Transverse colon (tissue), 4 donors: ENCODE measurements around the gene MED12L. TPM values are rescaled to one million over a fixed set of nuclear protein-coding genes. Genes with fewer than 3 reads are reported as not detected.

Experiments
- DNase-seq: peaks from one replicate; pipeline ENCODE4 v3.0.0-alpha.2; 2019
- H3K27ac ChIP-seq, 4 donors: fragments of 200-600 bp; sonication (generic); 2 replicates each; pipeline ENCODE4 v1.5.1; 2016 to 2018; ENCODE audit warnings: inconsistent platforms in 4 of 4
- H3K27me3 ChIP-seq: fragments of 200-600 bp; sonication (generic); 2 replicates; pipeline ENCODE4 v1.5.1; 2017; ENCODE audit warnings: inconsistent platforms
- H3K36me3 ChIP-seq, 4 donors: fragments of 200-600 bp; sonication (generic); 2 replicates each; pipeline ENCODE4 v1.5.1; 2017 to 2019; ENCODE audit warnings: inconsistent platforms in 4 of 4
- H3K4me1 ChIP-seq, 4 donors: fragments of 200-600 bp; sonication (generic); 2 replicates each; pipeline ENCODE4 v1.5.1; 2017 to 2020; ENCODE audit warnings: inconsistent platforms in 4 of 4
- H3K4me3 ChIP-seq, 4 donors: fragments of 200-600 bp; sonication (generic); 1 replicate in 1 of 4; 2 replicates in 3 of 4; pipeline versions ENCODE4 v1.5.1 to v1.6.1; 2017 to 2019; ENCODE audit warnings: inconsistent platforms in 4 of 4
- H3K9me3 ChIP-seq, 2 donors: fragments of 200-600 bp; sonication (generic); 2 replicates each; pipeline ENCODE4 v1.5.1; 2017 to 2019; ENCODE audit warnings: inconsistent platforms in 2 of 2
- EP300 ChIP-seq: sonication (generic); formaldehyde crosslinking; IDR thresholded peaks from one replicate; pipeline ENCODE4 v1.6.1; 2017; ENCODE audit warnings: antibody characterized with exemption, low read depth
- POLR2A ChIP-seq: fragments of 450-650 bp; IDR thresholded peaks from one replicate; pipeline ENCODE4 v1.6.1; 2016; ENCODE audit warnings: antibody characterized with exemption, mild to moderate bottlenecking, moderate library complexity
- POLR2AphosphoS5 ChIP-seq, 3 donors: sonication (generic); formaldehyde crosslinking; IDR thresholded peaks; one replicate each; pipeline ENCODE4 v1.6.1; 2016; ENCODE audit warnings: antibody characterized with exemption in 3 of 3
- WGBS, 2 donors: methylation state at CpG; one replicate each; pipeline ENCODE4 v1.1.5; 2018; ENCODE audit warnings: low coverage in 1 of 2; 5-methylcytosine and 5-hydroxymethylcytosine counted together
- in situ Hi-C, 4 donors: fragments of 200-750 bp; cut with MboI; loops; one replicate each; pipeline versions ENCODE4 v1.15.0 to v1.15.1; 2017; ENCODE audit warnings: low sequenced_read_pairs in 3 of 4, low pct_ligation_motif_present in 1 of 4, low pct_unique_long_range_greater_than_20kb in 1 of 4
- intact Hi-C: fragments of 100-400 bp; cut with DNase I; formaldehyde crosslinking; loops from one replicate; pipeline ENCODE4 v1.15.1; 2023; ENCODE audit warnings: low total_unique reads
- total RNA-seq, 4 donors: library from RNA; depleted of rRNA; stranded (reverse); fragments of >200 nt; gene quantifications; one replicate each; pipeline ENCODE4 v1.1.0, GENCODE V29; 2016
- TF ChIP-seq, protein P1 (sequence below), 5 experiments: fragments of 200-600 bp in 3 of 5; fragments of 450-650 bp in 2 of 5; sonication (generic) in 3 of 5; IDR thresholded peaks; 1 replicate in 2 of 5; 2 replicates in 3 of 5; pipeline ENCODE4 v1.5.1; 2016 to 2017; ENCODE audit warnings: antibody characterized with exemption in 5 of 5, inconsistent platforms in 3 of 5, mild to moderate bottlenecking in 2 of 5, moderate library complexity in 1 of 5

MED12L gene
- total RNA-seq, 4 donors from 2014 or later: under 0.01 to 8.6 (median 0.64) TPM

DNA sequence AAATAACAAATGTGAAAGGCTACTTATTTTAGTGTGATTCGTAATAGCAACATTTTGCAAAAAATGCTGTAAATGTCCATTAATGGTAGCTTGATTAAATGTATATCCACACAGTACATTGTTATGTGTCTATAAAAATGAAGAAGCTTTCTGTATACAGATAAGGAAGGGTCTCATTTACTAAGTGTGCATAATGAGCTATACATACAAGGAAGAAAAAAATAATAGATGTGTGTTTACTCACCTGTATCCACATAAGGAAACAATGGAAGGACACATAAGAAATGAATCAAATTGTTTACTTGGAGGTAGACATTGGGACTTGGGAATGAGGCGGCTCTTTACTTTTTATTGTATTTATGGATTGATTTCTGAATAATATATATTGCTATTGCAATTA is 34.9 kb downstream of the MED12L start:
- intact Hi-C loops: no loop called here
- Histone ChIP-seq H3K9me3 (no peaks in the 10 kb centered on the region), H3K4me1 (no peaks in the 10 kb centered on the region), H3K4me3 (no peak overlapping the region), H3K36me3 (no peaks in the 10 kb centered on the region), H3K27ac (no peak overlapping the region), H3K27me3 (no peaks in the 10 kb centered on the region)
- 63 to 86% methylated on average over 2 of the region's 2 CpGs for WGBS, 2 donors
- DNase-seq: no peak
- in situ Hi-C loops: no loop called here
- TF ChIP-seq POLR2A (no peak), POLR2AphosphoS5 (IDR thresholded peaks at IDR 0.05) (no peak), EP300 (no peak)
- TF ChIP-seq, protein P1, sequence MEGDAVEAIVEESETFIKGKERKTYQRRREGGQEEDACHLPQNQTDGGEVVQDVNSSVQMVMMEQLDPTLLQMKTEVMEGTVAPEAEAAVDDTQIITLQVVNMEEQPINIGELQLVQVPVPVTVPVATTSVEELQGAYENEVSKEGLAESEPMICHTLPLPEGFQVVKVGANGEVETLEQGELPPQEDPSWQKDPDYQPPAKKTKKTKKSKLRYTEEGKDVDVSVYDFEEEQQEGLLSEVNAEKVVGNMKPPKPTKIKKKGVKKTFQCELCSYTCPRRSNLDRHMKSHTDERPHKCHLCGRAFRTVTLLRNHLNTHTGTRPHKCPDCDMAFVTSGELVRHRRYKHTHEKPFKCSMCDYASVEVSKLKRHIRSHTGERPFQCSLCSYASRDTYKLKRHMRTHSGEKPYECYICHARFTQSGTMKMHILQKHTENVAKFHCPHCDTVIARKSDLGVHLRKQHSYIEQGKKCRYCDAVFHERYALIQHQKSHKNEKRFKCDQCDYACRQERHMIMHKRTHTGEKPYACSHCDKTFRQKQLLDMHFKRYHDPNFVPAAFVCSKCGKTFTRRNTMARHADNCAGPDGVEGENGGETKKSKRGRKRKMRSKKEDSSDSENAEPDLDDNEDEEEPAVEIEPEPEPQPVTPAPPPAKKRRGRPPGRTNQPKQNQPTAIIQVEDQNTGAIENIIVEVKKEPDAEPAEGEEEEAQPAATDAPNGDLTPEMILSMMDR (IDR thresholded peaks at IDR 0.05): no peak

DNA sequence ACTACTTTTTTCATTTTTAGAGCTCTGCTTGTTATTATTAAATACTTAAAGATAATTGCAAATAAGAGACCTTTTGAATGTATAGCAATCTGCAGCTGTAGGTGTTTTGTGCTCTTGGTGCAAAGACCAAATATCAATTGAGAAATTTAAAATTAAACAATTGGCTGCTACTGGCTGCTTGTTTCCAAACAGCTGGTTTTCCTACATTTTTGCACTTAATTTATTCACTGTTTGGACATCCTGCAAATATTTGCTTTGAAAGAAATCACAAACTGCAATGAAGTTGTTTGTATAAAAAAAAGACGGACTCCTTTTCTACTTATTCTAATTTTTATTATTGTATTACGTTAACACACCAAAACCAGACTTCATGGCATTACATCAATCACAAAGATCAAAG is 35.6 kb downstream of the MED12L start:
- in situ Hi-C loops: no loop called here
- Histone ChIP-seq H3K36me3 (no peaks in the 10 kb centered on the region), H3K27me3 (no peaks in the 10 kb centered on the region), H3K4me3 (no peak overlapping the region), H3K9me3 (no peaks in the 10 kb centered on the region), H3K27ac (no peak overlapping the region), H3K4me1 (no peaks in the 10 kb centered on the region)
- WGBS, 2 donors: 64 to 86% methylated on average over 2 of the region's 2 CpGs
- TF ChIP-seq EP300 (no peak), POLR2AphosphoS5 (IDR thresholded peaks at IDR 0.05) (no peak), POLR2A (no peak)
- TF ChIP-seq, protein P1 (IDR thresholded peaks at IDR 0.05): no peak
- intact Hi-C loops: no loop called here
- DNase-seq: no peak

GRCh38 chr3:151123827-151124226 is 38.4 kb downstream of the MED12L start:
- Histone ChIP-seq H3K9me3 (no peaks in the 10 kb centered on the region), H3K27me3 (no peaks in the 10 kb centered on the region), H3K36me3 (no peaks in the 10 kb centered on the region), H3K4me1 (no peaks in the 10 kb centered on the region), H3K4me3 (no peak overlapping the region), H3K27ac (no peak overlapping the region)
- intact Hi-C loops (no loop called here), in situ Hi-C loops (no loop called here)
- no peak for TF ChIP-seq POLR2A
- TF ChIP-seq POLR2AphosphoS5 (IDR thresholded peaks at IDR 0.05): no peak
- TF ChIP-seq, protein P1 (IDR thresholded peaks at IDR 0.05): no peak
- TF ChIP-seq EP300: no peak
- no peak for DNase-seq

DNA sequence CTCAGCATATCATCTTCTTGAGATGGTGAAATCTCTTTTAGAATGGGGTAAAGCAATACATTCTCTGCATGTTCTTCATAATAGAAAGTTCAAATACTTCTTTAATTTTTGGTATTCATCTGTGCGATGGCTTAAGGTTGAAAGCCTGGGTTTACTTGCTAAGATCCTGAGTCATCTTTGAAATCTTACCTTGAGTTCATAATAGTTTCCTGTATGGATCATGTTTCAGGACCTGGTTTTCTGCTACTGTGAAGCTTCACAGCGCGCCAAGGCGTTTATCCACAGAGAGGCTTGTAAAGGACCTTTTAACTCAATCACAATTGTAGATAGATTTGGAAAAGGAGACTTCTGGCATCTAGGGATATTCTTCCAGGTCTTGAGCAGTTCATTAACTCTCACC is 39.0 kb downstream of the MED12L start:
- in situ Hi-C loops: no loop called here
- H3K4me1 ChIP-seq: no peaks in the 10 kb centered on the region
- intact Hi-C loops: no loop called here
- TF ChIP-seq POLR2AphosphoS5 (IDR thresholded peaks at IDR 0.05): no peak
- TF ChIP-seq POLR2A: no peak
- TF ChIP-seq, protein P1 (IDR thresholded peaks at IDR 0.05): no peak
- no peak for TF ChIP-seq EP300
- no peaks in the 10 kb centered on the region for H3K27me3 ChIP-seq
- no peak overlapping the region for H3K4me3 ChIP-seq
- H3K36me3 ChIP-seq: no peaks in the 10 kb centered on the region
- no peak overlapping the region for H3K27ac ChIP-seq
- no peaks in the 10 kb centered on the region for H3K9me3 ChIP-seq
- no peak for DNase-seq
- WGBS, 2 donors: 80 to 95% methylated on average over 2 to 4 of the region's 4 CpGs
